Liver (tissue), 9 donors: ENCODE results near the gene ITPRID2. TPM values are rescaled to one million over a fixed set of nuclear protein-coding genes. Genes with fewer than 3 reads are reported as not detected.

ENCODE experiments used
- DNase-seq: peaks from one replicate; pipeline ENCODE4 v3.0.0-alpha.2; 2017; ENCODE audit warnings: low spot score
- H3K27ac ChIP-seq, 2 donors: one replicate each; pipeline ENCODE4 v1.7.0; 2013; ENCODE audit warnings: inconsistent platforms in 2 of 2, low read length in 2 of 2, control low read depth in 1 of 2, low read depth in 1 of 2, mild to moderate bottlenecking in 1 of 2
- H3K27me3 ChIP-seq, 4 donors: one replicate each; pipeline versions ENCODE4 v1.6.1 to v1.7.0; 2013; ENCODE audit warnings: low read length in 3 of 4, inconsistent platforms in 1 of 4, mild to moderate bottlenecking in 1 of 4, moderate library complexity in 1 of 4; ENCODE audit not compliant: control insufficient read depth in 4 of 4, insufficient read depth in 4 of 4
- H3K36me3 ChIP-seq, 4 donors: one replicate each; pipeline versions ENCODE4 v1.6.1 to v1.7.0; 2013; ENCODE audit warnings: low read length in 3 of 4, mild to moderate bottlenecking in 3 of 4, low read depth in 1 of 4, moderate library complexity in 1 of 4; ENCODE audit not compliant: control insufficient read depth in 4 of 4, insufficient read depth in 3 of 4
- H3K4me1 ChIP-seq, 4 donors: one replicate each; pipeline versions ENCODE4 v1.6.1 to v1.7.0; 2013; ENCODE audit warnings: low read length in 3 of 4, mild to moderate bottlenecking in 3 of 4, moderate library complexity in 1 of 4; ENCODE audit not compliant: control insufficient read depth in 4 of 4, insufficient read depth in 4 of 4
- H3K4me3 ChIP-seq, 3 donors: one replicate each; pipeline versions ENCODE4 v1.6.1 to v1.7.0; 2013; ENCODE audit warnings: low read length in 3 of 3, control low read depth in 1 of 3, low read depth in 1 of 3, mild to moderate bottlenecking in 1 of 3
- H3K9ac ChIP-seq, 2 donors: one replicate each; pipeline ENCODE4 v1.7.0; 2013; ENCODE audit warnings: low read length in 2 of 2, mild to moderate bottlenecking in 2 of 2, moderate library complexity in 2 of 2, control low read depth in 1 of 2, low read depth in 1 of 2
- H3K9me3 ChIP-seq, 4 donors: one replicate each; pipeline versions ENCODE4 v1.6.1 to v1.7.0; 2013; ENCODE audit warnings: low read length in 3 of 4; ENCODE audit not compliant: control insufficient read depth in 4 of 4
- ATF3 ChIP-seq: IDR thresholded peaks from 2 replicates; pipeline ENCODE4 v1.6.1; 2016; ENCODE audit warnings: antibody characterized with exemption
- CTCF ChIP-seq: fragments of 150-350 bp; IDR thresholded peaks from 2 replicates; pipeline ENCODE4 v1.5.1; 2017; ENCODE audit warnings: improper control_type of control experiment, low read depth, low read length; ENCODE audit not compliant: missing input control
- FOXA1 ChIP-seq: IDR thresholded peaks from 2 replicates; pipeline ENCODE4 v1.6.1; 2016; ENCODE audit warnings: antibody characterized with exemption
- FOXA2 ChIP-seq: IDR thresholded peaks from 2 replicates; pipeline ENCODE4 v1.6.1; 2016; ENCODE audit warnings: antibody characterized with exemption
- GABPA ChIP-seq, 2 donors: IDR thresholded peaks in 1 of 2; conservative IDR thresholded peaks in 1 of 2; 2 replicates each; pipeline ENCODE4 v1.6.1; 2016; ENCODE audit warnings: antibody characterized with exemption in 2 of 2, mild to moderate bottlenecking in 1 of 2, moderate library complexity in 1 of 2
- HNF4A ChIP-seq, 2 donors: conservative IDR thresholded peaks; 2 replicates each; pipeline ENCODE4 v1.6.1; 2016; ENCODE audit warnings: antibody characterized with exemption in 2 of 2, mild to moderate bottlenecking in 2 of 2
- JUND ChIP-seq, 2 donors: IDR thresholded peaks; 2 replicates each; pipeline ENCODE4 v1.6.1; 2016; ENCODE audit warnings: antibody characterized with exemption in 2 of 2
- MAX ChIP-seq: IDR thresholded peaks from 2 replicates; pipeline ENCODE4 v1.6.1; 2016; ENCODE audit warnings: antibody characterized with exemption
- NR2F2 ChIP-seq: IDR thresholded peaks from 2 replicates; pipeline ENCODE4 v1.6.1; 2016; ENCODE audit warnings: antibody characterized with exemption
- RAD21 ChIP-seq, 2 donors: IDR thresholded peaks; 2 replicates each; pipeline ENCODE4 v1.6.1; 2016; ENCODE audit warnings: antibody characterized with exemption in 2 of 2, mild to moderate bottlenecking in 2 of 2
- REST ChIP-seq: IDR thresholded peaks from 2 replicates; pipeline ENCODE4 v1.6.1; 2016; ENCODE audit warnings: antibody characterized with exemption, mild to moderate bottlenecking
- RXRA ChIP-seq, 2 donors: IDR thresholded peaks; 2 replicates each; pipeline ENCODE4 v1.6.1; 2017 to 2018; ENCODE audit warnings: antibody characterized with exemption in 2 of 2, mild to moderate bottlenecking in 1 of 2
- SP1 ChIP-seq: IDR thresholded peaks from 2 replicates; pipeline ENCODE4 v1.6.1; 2018; ENCODE audit warnings: antibody characterized with exemption, mild to moderate bottlenecking
- TAF1 ChIP-seq: conservative IDR thresholded peaks from 2 replicates; pipeline ENCODE4 v1.6.1; 2016; ENCODE audit warnings: antibody characterized with exemption, mild to moderate bottlenecking
- YY1 ChIP-seq: IDR thresholded peaks from 2 replicates; pipeline ENCODE4 v1.6.1; 2016; ENCODE audit warnings: antibody characterized with exemption, mild to moderate bottlenecking
- ZBTB33 ChIP-seq: IDR thresholded peaks from 2 replicates; pipeline ENCODE4 v1.6.1; 2016; ENCODE audit warnings: antibody characterized with exemption
- WGBS: extraction: QIAGEN DNeasy Blood & Tissue Kit; methylation state at CpG from one replicate; pipeline ENCODE4 v1.1.7; 2013; 5-methylcytosine and 5-hydroxymethylcytosine counted together
- polyA plus RNA-seq, 2 donors: library from polyadenylated mRNA; stranded (reverse) in 1 of 2; unstranded in 1 of 2; fragments of 200-250 nt in 1 of 2; fragments of >200 nt in 1 of 2; fragmentation: Nextera tagmentation in 1 of 2; extraction: Ambion mirVana in 1 of 2; gene quantifications; one replicate each; pipeline versions ENCODE4 v1.2.1 to v1.2.3, GENCODE V29; 2013 to 2015
- total RNA-seq, 2 donors: library from RNA; depleted of rRNA; stranded (reverse); fragments of >200 nt; gene quantifications; one replicate each; pipeline ENCODE4 v1.2.3, GENCODE V29; 2014
- donor health status: healthy.
- donor health status: healthy.
- donor health status: healthy.
- donor health status: healthy.
- donor health status: healthy.

ITPRID2 gene
- total and polyA plus RNA-seq, 4 donors = 31.2 to 145 (median 55.1) TPM

GRCh38 chr2:181876614-181877063, 14.9 kb upstream of the ITPRID2 start:
- no peak for DNase-seq
- H3K9me3 ChIP-seq = no peaks in the 10 kb centered on the region

GRCh38 chr2:181877181-181877664, 14.3 kb upstream of the ITPRID2 start:
- Histone ChIP-seq H3K9ac (no peak overlapping the region), H3K9me3 (no peaks in the 10 kb centered on the region), H3K27me3 (no peaks in the 10 kb centered on the region), H3K27ac (no peak overlapping the region), H3K4me3 (no peak overlapping the region), H3K4me1 (no peaks in the 10 kb centered on the region), H3K36me3 (no peaks in the 10 kb centered on the region)
- no peak for DNase-seq
- 73% methylated on average over 2 of the region's 2 CpGs for WGBS
- TF ChIP-seq NR2F2 = no peak
- no peak for TF ChIP-seq FOXA1
- TF ChIP-seq FOXA2 = no peak
- no peak for TF ChIP-seq SP1
- TF ChIP-seq RXRA (IDR thresholded peaks at IDR 0.05) = no peak
- TF ChIP-seq JUND (IDR thresholded peaks at IDR 0.05) = no peak
- no peak for TF ChIP-seq YY1
- TF ChIP-seq MAX = no peak
- TF ChIP-seq ATF3 = no peak
- TF ChIP-seq TAF1 = no peak
- no peak for TF ChIP-seq RAD21 (IDR thresholded peaks at IDR 0.05)
- no peak for TF ChIP-seq HNF4A (conservative IDR thresholded peaks at IDR 0.05)
- no peak for TF ChIP-seq ZBTB33
- no peak for TF ChIP-seq CTCF

More at GRCh38 chr2:181876614-181877063, 14.9 kb upstream of the ITPRID2 start:
- Histone ChIP-seq H3K9ac (no peak overlapping the region), H3K36me3 (no peaks in the 10 kb centered on the region), H3K4me3 (no peak overlapping the region), H3K27ac (no peak overlapping the region), H3K4me1 (no peaks in the 10 kb centered on the region), H3K27me3 (no peaks in the 10 kb centered on the region)
- TF ChIP-seq TAF1 (no peak), ATF3 (no peak), GABPA (IDR thresholded peaks at IDR 0.05 in 1 of 2, conservative IDR thresholded peaks at IDR 0.05 in 1 of 2) (no peak), JUND (IDR thresholded peaks at IDR 0.05) (no peak), FOXA1 (no peak), SP1 (no peak), YY1 (no peak), MAX (no peak), REST (no peak)
- 63% methylated on average over 2 of the region's 2 CpGs for WGBS
